ENCODE measurements around the gene SPATA6.

DNA sequence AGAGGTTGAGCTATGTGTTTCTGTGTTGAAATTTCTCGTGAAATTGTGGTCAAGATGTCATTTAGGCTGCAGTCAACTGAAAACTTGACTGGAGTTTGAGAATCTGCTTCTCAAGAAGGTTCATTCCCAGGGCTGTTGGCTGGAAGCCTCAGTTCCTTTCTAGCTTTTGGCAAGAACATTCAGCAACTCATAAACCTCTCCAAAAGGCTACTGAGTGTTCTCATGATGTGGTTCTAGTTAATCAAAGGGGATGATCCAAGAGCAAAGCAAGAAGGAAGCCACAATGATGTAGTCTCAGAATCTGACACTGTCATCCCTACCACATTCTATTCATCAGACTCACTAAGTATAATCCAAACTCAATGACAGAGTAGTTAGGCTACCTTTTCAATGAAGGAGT is 66.6 kb downstream of the SPATA6 start:
- TF ChIP-seq POLR2A (IDR thresholded peaks at IDR 0.05), result no peak
- TF ChIP-seq, protein P1, sequence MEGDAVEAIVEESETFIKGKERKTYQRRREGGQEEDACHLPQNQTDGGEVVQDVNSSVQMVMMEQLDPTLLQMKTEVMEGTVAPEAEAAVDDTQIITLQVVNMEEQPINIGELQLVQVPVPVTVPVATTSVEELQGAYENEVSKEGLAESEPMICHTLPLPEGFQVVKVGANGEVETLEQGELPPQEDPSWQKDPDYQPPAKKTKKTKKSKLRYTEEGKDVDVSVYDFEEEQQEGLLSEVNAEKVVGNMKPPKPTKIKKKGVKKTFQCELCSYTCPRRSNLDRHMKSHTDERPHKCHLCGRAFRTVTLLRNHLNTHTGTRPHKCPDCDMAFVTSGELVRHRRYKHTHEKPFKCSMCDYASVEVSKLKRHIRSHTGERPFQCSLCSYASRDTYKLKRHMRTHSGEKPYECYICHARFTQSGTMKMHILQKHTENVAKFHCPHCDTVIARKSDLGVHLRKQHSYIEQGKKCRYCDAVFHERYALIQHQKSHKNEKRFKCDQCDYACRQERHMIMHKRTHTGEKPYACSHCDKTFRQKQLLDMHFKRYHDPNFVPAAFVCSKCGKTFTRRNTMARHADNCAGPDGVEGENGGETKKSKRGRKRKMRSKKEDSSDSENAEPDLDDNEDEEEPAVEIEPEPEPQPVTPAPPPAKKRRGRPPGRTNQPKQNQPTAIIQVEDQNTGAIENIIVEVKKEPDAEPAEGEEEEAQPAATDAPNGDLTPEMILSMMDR (IDR thresholded peaks at IDR 0.05), result no peak
- TF ChIP-seq EP300 (IDR thresholded peaks at IDR 0.05), result no peak
